ENCODE data around the gene VPS26B.
"Not testable (repeated sequence)": the region's sequence is repeated elsewhere in the genome, so short reads cannot be mapped to it uniquely, and the experiment has no call there.

The VPS26B gene

DNA sequence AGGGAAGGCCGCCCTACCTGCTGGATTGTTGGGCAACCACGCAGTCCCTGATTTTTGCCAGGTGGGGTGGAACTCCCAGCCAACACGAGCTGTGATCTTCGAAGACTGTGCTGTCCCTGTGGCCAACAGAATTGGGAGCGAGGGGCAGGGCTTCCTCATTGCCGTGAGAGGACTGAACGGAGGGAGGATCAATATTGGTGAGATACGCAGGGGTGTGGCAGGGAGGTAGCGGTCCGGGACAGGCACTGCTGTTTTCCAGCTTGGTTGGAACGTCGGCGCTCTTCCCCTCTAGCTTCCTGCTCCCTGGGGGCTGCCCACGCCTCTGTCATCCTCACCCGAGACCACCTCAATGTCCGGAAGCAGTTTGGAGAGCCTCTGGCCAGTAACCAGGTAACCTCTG is 36.5 kb downstream of the VPS26B start:
- no peak for DNase-seq

DNA sequence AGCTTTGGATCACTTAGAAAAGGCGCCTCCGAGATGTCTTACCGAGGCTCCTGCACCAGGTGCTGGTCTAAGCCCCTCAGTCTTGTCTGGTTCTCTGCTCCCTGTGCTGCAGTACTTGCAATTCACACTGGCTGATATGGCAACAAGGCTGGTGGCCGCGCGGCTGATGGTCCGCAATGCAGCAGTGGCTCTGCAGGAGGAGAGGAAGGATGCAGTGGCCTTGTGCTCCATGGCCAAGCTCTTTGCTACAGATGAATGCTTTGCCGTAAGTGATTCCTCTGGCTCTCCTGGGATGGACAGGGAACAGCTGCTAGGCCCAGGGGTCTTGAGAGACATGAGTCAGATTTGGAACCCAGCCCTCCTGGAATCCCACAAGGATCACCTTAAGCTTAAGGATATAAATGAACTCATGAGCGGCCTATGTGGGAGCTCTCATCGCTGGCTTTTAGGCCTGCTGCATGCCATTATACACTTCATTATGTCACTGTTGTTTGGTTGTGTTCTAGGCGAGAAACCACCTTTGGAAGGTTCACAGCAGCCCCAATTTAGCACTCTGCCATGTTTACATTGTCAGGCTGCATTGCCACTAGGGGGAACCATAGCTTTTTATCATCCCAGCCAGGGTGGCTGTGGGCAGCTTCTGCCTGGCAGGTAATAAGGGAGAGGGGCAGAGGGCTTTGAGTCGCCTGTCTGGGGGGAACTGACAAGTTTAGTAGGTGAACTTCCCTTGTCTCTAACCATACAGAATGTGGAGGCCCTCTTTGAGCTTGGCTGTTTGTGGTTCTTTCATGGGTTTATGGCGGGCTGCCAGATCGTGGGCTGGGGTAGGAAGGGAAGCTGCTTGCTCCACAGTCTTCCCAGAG is 37.4 kb downstream of the VPS26B start:
- peak; percentile 39 to 42 for DNase-seq

GRCh38 chr11:134264966-134265764 is 40.7 kb downstream of the VPS26B start:
- DNase-seq = no peak

- DNase-seq = no peak
These were observed 42.0 kb downstream of the VPS26B start for GRCh38 chr11:134266440-134266839.

GRCh38 chr11:134266841-134267251 is 42.4 kb downstream of the VPS26B start:
- DNase-seq = no peak

- no peak for DNase-seq
These were observed 43.0 kb downstream of the VPS26B start for GRCh38 chr11:134267461-134267860.

GRCh38 chr11:134267966-134268365 is 43.5 kb downstream of the VPS26B start:
- no peak for DNase-seq

DNA sequence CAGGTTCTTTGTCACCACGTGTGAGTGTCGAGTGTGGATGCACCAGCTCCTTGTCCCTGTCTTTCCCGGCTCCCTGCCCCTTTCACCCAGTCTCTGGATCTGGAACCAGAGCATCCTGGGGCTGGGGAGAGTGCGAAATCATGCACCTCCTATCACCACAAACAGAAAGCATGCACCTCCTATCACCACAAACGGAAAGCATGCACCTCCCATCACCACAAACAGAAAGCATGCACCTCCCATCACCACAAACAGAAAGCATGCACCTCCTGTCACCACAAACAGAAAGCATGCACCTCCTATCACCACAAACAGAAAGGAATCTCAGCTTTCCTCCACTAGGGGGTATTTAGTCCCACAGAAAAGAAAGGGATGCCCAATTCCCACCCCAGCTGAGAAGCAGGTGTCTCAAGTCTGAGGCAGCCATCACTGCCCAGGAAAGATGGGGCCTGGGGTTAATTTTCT is 45.8 kb downstream of the VPS26B start:
- no peak for DNase-seq

DNA sequence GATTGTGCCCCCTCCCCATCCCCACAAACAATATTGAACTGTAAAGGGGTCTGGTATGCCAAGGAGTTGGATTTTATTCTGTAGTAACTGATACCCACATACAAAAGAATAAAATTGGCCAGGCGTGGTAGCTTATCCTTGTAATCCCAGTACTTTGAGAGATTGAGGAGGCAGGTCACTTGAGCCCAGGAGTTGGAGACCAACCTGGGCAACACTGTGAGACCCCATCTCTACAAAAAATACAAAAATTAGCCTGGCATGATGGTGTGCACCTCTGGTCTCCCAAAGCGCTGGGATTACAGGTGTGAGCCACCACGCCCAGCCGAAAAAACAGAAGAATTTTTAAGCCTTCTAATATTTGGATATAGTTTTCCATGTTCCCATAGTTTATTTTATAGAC is 47.5 kb downstream of the VPS26B start:
- no peak for DNase-seq

DNA sequence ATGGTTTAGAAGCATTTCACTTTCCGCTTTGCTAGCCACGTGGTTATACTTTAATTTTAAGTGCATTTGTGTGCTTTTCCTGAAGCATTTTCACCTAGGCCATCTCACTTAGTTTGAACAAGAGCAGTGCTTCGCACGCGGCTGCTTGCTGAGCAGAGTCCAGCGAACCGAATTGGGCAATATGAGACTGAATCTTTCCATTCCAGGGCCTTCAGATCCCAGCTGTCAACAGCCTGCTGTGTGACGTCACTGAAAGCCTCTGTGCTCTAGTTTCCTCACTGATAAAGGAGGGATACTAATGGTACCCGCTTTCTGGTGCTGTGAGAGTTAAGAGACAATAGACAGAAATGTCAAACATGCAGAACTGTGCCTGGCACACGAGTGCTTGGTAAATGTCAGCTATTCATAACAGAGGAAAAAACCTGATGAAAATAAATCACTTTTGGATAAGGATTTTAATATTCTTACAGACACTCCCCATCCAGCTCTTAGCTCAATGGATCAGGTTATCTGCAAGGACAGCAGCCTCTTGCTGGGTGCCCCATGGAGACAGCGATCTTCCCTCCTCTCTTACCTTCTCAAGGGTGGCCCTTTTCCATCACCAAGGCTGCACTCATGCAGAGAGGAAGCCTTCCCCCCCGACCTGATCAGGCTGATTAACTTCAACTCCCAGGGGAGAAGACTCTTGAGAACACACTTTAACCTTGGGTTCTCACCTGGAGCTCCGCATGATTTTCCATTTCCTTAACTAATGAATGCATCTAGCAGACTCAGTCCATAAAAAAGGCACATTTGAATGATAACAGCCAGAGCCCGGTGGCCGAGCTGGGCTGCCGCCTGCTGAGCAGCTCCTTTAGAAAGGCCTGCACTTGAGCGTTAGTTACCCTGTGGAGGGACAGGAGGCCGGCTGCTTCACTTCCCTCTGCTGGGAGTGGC is 48.2 kb downstream of the VPS26B start:
- DNase-seq = no peak

DNA sequence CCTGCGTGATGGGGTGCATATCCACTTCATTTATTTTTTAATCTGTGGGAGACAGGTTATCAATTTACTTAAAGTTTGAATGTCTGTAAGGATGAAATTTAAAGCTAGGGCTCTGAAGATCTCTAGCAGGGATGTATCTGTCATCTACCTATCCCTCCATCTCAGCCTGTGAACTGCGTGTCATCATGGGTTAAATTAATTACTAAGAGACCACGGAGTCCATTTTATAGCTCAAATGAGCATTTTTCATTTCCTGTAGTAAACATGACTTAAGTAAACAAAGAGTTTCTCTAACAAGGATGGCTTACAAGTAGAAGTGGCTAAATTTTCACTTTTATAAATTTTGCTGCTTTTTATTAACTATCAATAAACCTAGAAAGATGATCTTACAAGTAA is 48.8 kb downstream of the VPS26B start:
- DNase-seq = no peak

DNA sequence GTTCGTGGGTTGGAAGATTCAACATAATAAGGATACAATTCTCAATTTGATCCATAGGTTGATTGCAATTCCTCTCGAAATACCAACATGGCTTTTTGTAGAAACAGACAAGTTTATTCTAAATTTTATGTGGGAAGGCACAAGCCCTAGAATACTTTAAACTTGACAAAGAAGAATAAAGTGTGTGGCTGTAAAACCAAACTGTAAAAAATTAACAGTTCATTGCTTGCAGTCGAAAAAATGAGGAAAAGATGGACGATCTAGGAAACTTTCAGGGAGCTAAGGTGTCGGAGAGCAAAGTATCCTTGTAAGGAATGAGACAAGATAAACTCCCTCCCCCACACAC is 50.7 kb downstream of the VPS26B start:
- no peak for DNase-seq

GRCh38 chr11:134275534-134276395 is 51.3 kb downstream of the VPS26B start, which contains the start of gene GLB1L3:
GLB1L3 (plus strand) TSS chr11:134276379; CDS start chr11:134276741, 362 bp downstream.
- peak; percentile 82 to 88 for DNase-seq

GRCh38 chr11:134276396-134277182 is 52.1 kb downstream of the VPS26B start:
- DNase-seq = peak in 1 of 2 experiments; percentile 39

DNA sequence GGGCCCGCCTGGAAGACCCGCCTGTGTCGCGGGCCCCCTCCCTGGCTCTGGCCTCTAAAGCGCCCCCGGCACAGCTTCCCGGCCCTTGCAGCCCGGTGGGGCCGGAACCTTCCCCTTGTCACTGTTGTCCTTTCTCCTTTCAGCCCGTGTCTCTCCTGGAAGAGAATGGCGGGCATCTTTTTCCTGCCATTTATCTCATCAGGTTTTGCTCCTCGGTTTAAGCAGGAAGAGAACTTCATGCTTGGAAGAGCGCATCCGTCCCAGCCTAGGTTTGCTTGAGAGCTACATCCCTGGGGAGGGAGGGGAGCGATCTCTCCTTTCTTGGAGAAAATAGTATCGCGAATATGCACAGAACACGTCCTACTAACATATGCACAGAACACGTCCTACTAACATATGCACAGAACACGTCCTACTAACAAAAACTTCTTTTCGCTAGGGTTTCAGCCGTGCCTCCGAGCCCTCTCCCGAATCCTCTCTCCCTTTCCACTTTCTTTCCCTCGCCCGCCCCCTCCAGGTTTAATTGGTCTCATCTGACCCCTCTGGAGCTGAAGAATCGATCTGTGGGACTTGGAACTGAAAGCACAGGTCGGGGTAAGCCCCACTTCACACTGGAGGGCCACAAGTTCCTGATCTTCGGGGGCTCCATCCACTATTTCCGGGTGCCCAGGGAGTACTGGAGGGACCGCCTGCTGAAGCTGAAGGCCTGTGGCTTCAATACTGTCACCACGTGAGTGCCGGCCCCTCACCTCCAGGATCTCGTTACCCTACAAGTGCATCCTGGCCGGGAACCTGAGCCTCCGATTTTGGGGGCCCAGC is 52.9 kb downstream of the VPS26B start:
- DNase-seq = peak in 1 of 2 experiments; percentile 15

DNA sequence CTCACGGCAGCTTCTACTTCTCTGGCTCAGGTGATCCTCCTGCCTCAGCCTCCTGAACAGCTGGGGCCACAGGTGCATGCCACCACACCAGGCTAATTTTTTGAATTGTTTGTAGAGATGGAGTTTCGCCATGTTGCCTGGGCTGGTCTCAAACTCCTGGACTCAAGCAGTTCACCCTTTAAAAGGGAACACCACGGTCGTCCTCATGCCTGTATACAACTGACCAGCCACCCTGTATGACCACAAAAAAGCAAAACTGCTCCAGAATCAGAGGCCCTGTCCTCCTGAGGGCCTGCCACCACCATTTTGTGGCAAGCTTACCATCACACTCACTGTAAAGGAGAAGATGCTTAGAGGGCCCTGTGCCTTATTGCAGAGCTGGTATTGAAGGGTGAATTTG is 53.9 kb downstream of the VPS26B start:
- DNase-seq = peak in 1 of 2 experiments; percentile 7

- DNase-seq = not testable (repeated sequence)
These were observed 57.2 kb downstream of the VPS26B start for GRCh38 chr11:134281635-134282034.

DNA sequence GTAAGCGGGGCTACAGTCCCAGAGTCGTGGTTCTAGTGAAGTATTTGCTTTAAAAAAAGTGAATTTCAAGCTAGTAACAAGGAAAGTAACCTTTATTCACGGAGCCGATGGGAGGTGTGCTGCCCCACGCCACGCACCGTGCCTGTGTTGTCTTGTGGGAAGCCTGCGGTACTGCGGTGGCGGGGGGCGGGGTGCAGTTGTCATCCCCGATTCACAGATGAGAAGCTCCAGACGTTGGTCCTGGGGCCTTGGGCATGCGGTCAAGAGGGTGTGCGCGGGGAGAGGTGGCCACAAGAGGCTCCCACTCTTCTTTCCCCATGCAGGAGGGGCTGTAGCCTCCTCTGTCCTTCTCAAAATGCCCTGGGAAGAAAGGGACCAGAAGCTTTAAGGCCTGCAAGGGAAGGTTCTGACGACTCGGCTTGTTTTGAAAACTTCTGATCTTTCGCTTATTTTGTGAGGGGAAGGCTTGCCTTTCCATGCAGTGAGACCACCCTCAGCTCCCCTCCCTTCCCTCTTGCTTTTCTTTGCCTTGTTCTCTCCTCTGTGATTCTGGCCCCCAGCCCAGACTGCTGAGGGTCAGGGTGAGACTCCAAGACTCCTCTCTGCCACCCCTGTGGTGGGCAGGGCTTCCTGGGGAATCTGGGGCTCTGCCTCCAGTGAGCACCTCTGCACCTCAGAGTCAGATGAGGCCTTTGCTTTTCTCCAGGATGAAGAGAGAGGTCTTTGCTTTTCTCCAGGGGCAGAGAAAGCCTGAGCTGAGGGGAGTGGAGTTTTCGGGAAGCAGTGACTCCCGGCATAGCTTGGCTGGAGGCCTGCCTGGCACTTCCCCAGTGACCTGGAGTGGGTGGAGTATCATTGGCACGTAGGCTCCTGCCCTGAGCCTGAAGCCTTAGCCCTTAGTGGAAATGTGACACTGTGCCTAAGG is 57.9 kb downstream of the VPS26B start:
- DNase-seq = no peak

Data from activated T-cell treated with anti-CD3 and anti-CD28 coated beads, Interleukin-2, amount 50 U/mL, for 48 hours (primary cell).